ENCODE data around the gene TMEM14B. TPM values are rescaled to one million over a fixed set of nuclear protein-coding genes. Genes with fewer than 3 reads are reported as not detected.

Gene TMEM14B
- total and polyA plus RNA-seq, 9 of the 15 experiments (the other 6 are each of a cell fraction or from before 2014, with no cell fraction given): 174 to 862 (median 263) TPM

GRCh38 chr6:10747251-10747972, at the start of gene TMEM14B (continued):
- peak; percentile 72; the same call in 1 of the 2 replicates for TF ChIP-seq FOXM1 (IDR thresholded peaks at IDR 0.05; ENCODE audit: low read depth)
- TF ChIP-seq FOXM1 (CRISPR knock-in tag; IDR thresholded peaks at IDR 0.05; ENCODE audit: low read depth): no peak
- no peak for TF ChIP-seq POLR3A (IDR thresholded peaks at IDR 0.05; ENCODE audit: borderline replicate concordance, extremely low read depth, insufficient read depth, insufficient read length)
- no peak for TF ChIP-seq NR2C1 (IDR thresholded peaks at IDR 0.05)
- no peak for TF ChIP-seq NR2C1 (tag; IDR thresholded peaks at IDR 0.05)
- TF ChIP-seq ZNF253 (CRISPR knock-in tag; conservative IDR thresholded peaks at IDR 0.05): no peak
- TF ChIP-seq SLC30A9 (CRISPR knock-in tag; IDR thresholded peaks at IDR 0.05): no peak
- no peak for TF ChIP-seq XRCC4 (IDR thresholded peaks at IDR 0.05; ENCODE audit: extremely low read depth, insufficient read depth, insufficient read length)
- TF ChIP-seq, protein P1, sequence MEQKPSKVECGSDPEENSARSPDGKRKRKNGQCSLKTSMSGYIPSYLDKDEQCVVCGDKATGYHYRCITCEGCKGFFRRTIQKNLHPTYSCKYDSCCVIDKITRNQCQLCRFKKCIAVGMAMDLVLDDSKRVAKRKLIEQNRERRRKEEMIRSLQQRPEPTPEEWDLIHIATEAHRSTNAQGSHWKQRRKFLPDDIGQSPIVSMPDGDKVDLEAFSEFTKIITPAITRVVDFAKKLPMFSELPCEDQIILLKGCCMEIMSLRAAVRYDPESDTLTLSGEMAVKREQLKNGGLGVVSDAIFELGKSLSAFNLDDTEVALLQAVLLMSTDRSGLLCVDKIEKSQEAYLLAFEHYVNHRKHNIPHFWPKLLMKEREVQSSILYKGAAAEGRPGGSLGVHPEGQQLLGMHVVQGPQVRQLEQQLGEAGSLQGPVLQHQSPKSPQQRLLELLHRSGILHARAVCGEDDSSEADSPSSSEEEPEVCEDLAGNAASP (IDR thresholded peaks at IDR 0.05): no peak
- no peak for TF ChIP-seq ZNF175 (CRISPR knock-in tag; IDR thresholded peaks at IDR 0.05; ENCODE audit: low read depth)
- TF ChIP-seq SAFB2 (IDR thresholded peaks at IDR 0.05; ENCODE audit: borderline replicate concordance, low read depth, low read length, severe bottlenecking): no peak
- TF ChIP-seq ZNF561 (CRISPR knock-in tag; conservative IDR thresholded peaks at IDR 0.05): no peak
- TF ChIP-seq PHB2 (IDR thresholded peaks at IDR 0.05; ENCODE audit: low read depth): no peak
- TF ChIP-seq GATAD2B (IDR thresholded peaks at IDR 0.05; ENCODE audit: borderline replicate concordance): 0 out of 2 replicates have a peak, but pooled peaks have one; percentile 19
- no peak for TF ChIP-seq HLTF (IDR thresholded peaks at IDR 0.05)
- TF ChIP-seq ZBTB7A (IDR thresholded peaks at IDR 0.05; ENCODE audit: borderline replicate concordance, control insufficient read depth, low read depth, low read length): peak; percentile 32; the same call in 1 of the 2 replicates
- TF ChIP-seq NCOA2 (IDR thresholded peaks at IDR 0.05; ENCODE audit: partially characterized antibody in 2 of 2): no peak
- no peak for TF ChIP-seq ZNF316 (IDR thresholded peaks at IDR 0.05)
- TF ChIP-seq ZNF239 (CRISPR knock-in tag; IDR thresholded peaks at IDR 0.05): no peak
- TF ChIP-seq SNIP1 (IDR thresholded peaks at IDR 0.05; ENCODE audit: low read depth): no peak
- TF ChIP-seq CBFA2T2 (conservative IDR thresholded peaks at IDR 0.05): no peak
- TF ChIP-seq HDAC2 (IDR thresholded peaks at IDR 0.05): no peak
- TF ChIP-seq MYNN (IDR thresholded peaks at IDR 0.05): no peak
- no peak for TF ChIP-seq MYNN (CRISPR knock-in tag; IDR thresholded peaks at IDR 0.05)
- no peak for TF ChIP-seq ZNF146 (CRISPR knock-in tag; IDR thresholded peaks at IDR 0.05; ENCODE audit: unreplicated experiment)
- TF ChIP-seq KAT7 (CRISPR knock-in tag; IDR thresholded peaks at IDR 0.05; ENCODE audit: borderline replicate concordance): peak; percentile 84; the same call in 1 of the 2 replicates
- TF ChIP-seq DDX20 (tag; IDR thresholded peaks at IDR 0.05; ENCODE audit: low read depth): no peak
- TF ChIP-seq ZNF41 (CRISPR knock-in tag; conservative IDR thresholded peaks at IDR 0.05): no peak
- TF ChIP-seq ZBTB33 (CRISPR knock-in tag; IDR thresholded peaks at IDR 0.05): peak; percentile 70
